GM12878 (cell line): Measurements from ENCODE around the gene MISP3. TPM values are rescaled to one million over a fixed set of nuclear protein-coding genes. Genes with fewer than 3 reads are reported as not detected.

ENCODE experiments used
- ATAC-seq: fragments of 200-7000 bp; cut with Tn5 transposase; 3 replicates; pipeline ENCODE4 v1.9.1; 2020; ENCODE audit warnings: mild to moderate bottlenecking, moderate library complexity
- BruUV-seq: library from RNA; stranded (reverse); fragments of 400-500 nt; replicated peaks from 2 replicates; lab custom pipeline; 2021; lab: Mats Ljungman, UMichigan
- CTCF ChIA-PET: fragments of 300-600 bp; sonication (Branson Sonifier 250); formaldehyde crosslinking; extraction: SDS; loops from one replicate; lab custom pipeline; 2021; ENCODE audit warnings: inconsistent platforms; lab: Yijun Ruan, JAX
- POLR2A ChIA-PET: fragments of 350-600 bp; formaldehyde crosslinking; extraction: SDS; loops from one replicate; lab custom pipeline; 2021; ENCODE audit warnings: inconsistent platforms; lab: Charles Lee
- RAD21 ChIA-PET: fragments of 300-600 bp; sonication (Branson Sonifier 250); formaldehyde crosslinking; loops from one replicate; lab custom pipeline; 2023; ENCODE audit warnings: antibody characterized with exemption; ENCODE audit not compliant: unreplicated experiment; lab: Charles Lee
- SMC1A ChIA-PET: fragments of 300-600 bp; sonication (Branson Sonifier 250); formaldehyde crosslinking; loops from one replicate; lab custom pipeline; 2023; ENCODE audit not compliant: unreplicated experiment, uncharacterized antibody; lab: Charles Lee
- DNase-seq: peaks from one replicate; pipeline ENCODE4 v3.0.0-alpha.2; 2011; ENCODE audit warnings: low read depth, low spot score
- FAIRE-seq: peaks from 3 replicates; lab custom pipeline; 2011; peaks lifted over from hg19 to GRCh38; lab: Jason Lieb, UNC
- H2AFZ ChIP-seq: 2 replicates; pipeline ENCODE4 v1.6.0; 2011; ENCODE audit warnings: low read depth, low read length, control low read depth; ENCODE audit not compliant: control insufficient read depth
- H3K27ac ChIP-seq: 2 replicates; pipeline ENCODE4 v1.5.1; 2011; ENCODE audit warnings: control low read depth; ENCODE audit not compliant: control insufficient read depth, insufficient read depth
- H3K27me3 ChIP-seq, 2 experiments: replicated peaks in 1 of 2; 2 replicates each; pipeline versions ENCODE4 v1.6.0 to v1.6.1; 2011; ENCODE audit warnings: low read length in 1 of 2; ENCODE audit not compliant: control insufficient read depth in 2 of 2, insufficient read depth in 2 of 2
- H3K36me3 ChIP-seq, 2 experiments: 2 replicates each; pipeline ENCODE4 v1.5.1; 2011; ENCODE audit warnings: low read length in 1 of 2; ENCODE audit not compliant: control insufficient read depth in 2 of 2, insufficient read depth in 2 of 2
- H3K4me1 ChIP-seq: 2 replicates; pipeline ENCODE4 v1.6.1; 2011; ENCODE audit warnings: mild to moderate bottlenecking, low read length, moderate library complexity, mixed read lengths; ENCODE audit not compliant: control insufficient read depth, insufficient read depth
- H3K4me2 ChIP-seq: 2 replicates; pipeline ENCODE4 v1.6.0; 2011; ENCODE audit warnings: control low read depth; ENCODE audit not compliant: control insufficient read depth, insufficient read depth
- H3K4me3 ChIP-seq: fragments of 200-600 bp; sonication (generic); 2 replicates; pipeline ENCODE4 v1.5.1; 2016
- H3K79me2 ChIP-seq: 2 replicates; pipeline ENCODE4 v1.6.0; 2011; ENCODE audit warnings: low read length; ENCODE audit not compliant: control insufficient read depth, insufficient read depth
- H3K9ac ChIP-seq: 2 replicates; pipeline ENCODE4 v1.8.0; 2011; ENCODE audit warnings: low read length, control low read depth, mixed read lengths; ENCODE audit not compliant: control insufficient read depth, insufficient read depth
- H3K9me3 ChIP-seq: replicated peaks from 3 replicates; pipeline ENCODE4 v1.5.1; 2011; ENCODE audit warnings: mild to moderate bottlenecking, low read length; ENCODE audit not compliant: control insufficient read depth, insufficient read depth
- H4K20me1 ChIP-seq: 2 replicates; pipeline ENCODE4 v1.6.0; 2011; ENCODE audit not compliant: control insufficient read depth, insufficient read depth
- CHD1 ChIP-seq: IDR thresholded peaks from 2 replicates; pipeline ENCODE4 v1.6.1; 2012; ENCODE audit warnings: low read depth, low read length, improper control_type of control experiment
- MEF2B ChIP-seq: fragments of 450-650 bp; IDR thresholded peaks from 2 replicates; pipeline ENCODE4 v1.6.1; 2018; ENCODE audit warnings: mild to moderate bottlenecking, moderate library complexity; ENCODE audit not compliant: partially characterized antibody, poor library complexity, severe bottlenecking
- NRF1 ChIP-seq: conservative IDR thresholded peaks from 2 replicates; pipeline ENCODE4 v1.6.1; 2011; ENCODE audit warnings: mild to moderate bottlenecking, low read depth, low read length, improper control_type of control experiment
- RCOR1 ChIP-seq: conservative IDR thresholded peaks from 2 replicates; pipeline ENCODE4 v1.6.1; 2012; ENCODE audit warnings: low read depth, low read length, improper control_type of control experiment
- SMC3 ChIP-seq: IDR thresholded peaks from 2 replicates; pipeline ENCODE4 v1.6.1; 2011; ENCODE audit warnings: low read length, improper control_type of control experiment, borderline replicate concordance
- ZNF24 ChIP-seq: fragments of 450-650 bp; IDR thresholded peaks from 2 replicates; pipeline ENCODE4 v1.6.1; 2017; ENCODE audit warnings: antibody characterized with exemption, mild to moderate bottlenecking
- WGBS: methylation state at CpG from one replicate; pipeline ENCODE4 v1.1.6; 2016; ENCODE audit warnings: low lambda C conversion rate; ENCODE audit not compliant: insufficient replicate concordance, insufficient coverage; ENCODE audit errors: missing lambda C conversion rate; 5-methylcytosine and 5-hydroxymethylcytosine counted together
- in situ Hi-C: fragments of 300-500 bp; cut with MboI; formaldehyde crosslinking; loops from 9 replicates; pipeline ENCODE4 v1.14.3; 2018; ENCODE audit warnings: mixed read lengths
- intact Hi-C: fragments of 100-400 bp; cut with micrococcal nuclease; formaldehyde crosslinking; loops from one replicate; pipeline ENCODE4 v1.14.2; 2022; ENCODE audit not compliant: unreplicated experiment
- polyA plus RNA-seq, 11 experiments: library from polyadenylated mRNA; depleted of rRNA in 4 of 11; unstranded in 6 of 11; stranded (reverse) in 5 of 11; fragments of >200 nt; fragmentation: Nextera tagmentation in 4 of 11; fragmentation: Illumina TruSeq in 1 of 11; extraction: Ambion mirVana in 4 of 11; extraction: Trizol in 1 of 11; gene quantifications; 1 replicate in 1 of 11; 2 replicates in 10 of 11; pipeline versions ENCODE4 v1.2.1 to v1.2.3, GENCODE V29; 2011 to 2016; ENCODE audit warnings: inconsistent platforms in 2 of 11, missing spikeins in 2 of 11, low read depth in 1 of 11
- total RNA-seq, 4 experiments: library from RNA; depleted of rRNA in 3 of 4; stranded (reverse); fragments of >200 nt in 3 of 4; fragmentation: Illumina TruSeq in 1 of 4; extraction: Trizol in 1 of 4; gene quantifications; 2 replicates each; pipeline versions ENCODE4 v1.2.1 to v1.2.3, GENCODE V29; 2013 to 2021

Gene MISP3
- total and polyA plus RNA-seq, 10 of the 15 experiments (the other 5 are each of a cell fraction or from before 2014, with no cell fraction given), result 0.07 to 1.4 (median 0.64) TPM

GRCh38 chr19:14039181-14039580 is 33.4 kb upstream of the MISP3 start:
- H3K4me3 ChIP-seq, result no peak overlapping the region
- DNase-seq (no peak), ATAC-seq (no peak), FAIRE-seq (no peak)
- peaks cover 15% of the 10 kb centered on the region for H3K4me1 ChIP-seq
- H3K27me3 ChIP-seq, result no peaks in the 10 kb centered on the region
- CTCF ChIA-PET, result interaction anchor here (1.2 to 1.8 kb wide), 2 partner anchors 14 to 136 kb away, joined by 4 to 5 read pairs; no protein-coding TSS in a partner anchor
- in situ Hi-C loops, result no loop called here
- WGBS, result 99% methylated on average over 7 of the region's 7 CpGs
- no peak overlapping the region for H3K9ac ChIP-seq
- peaks cover 6 to 10% of the 10 kb centered on the region in 2 experiments for H3K36me3 ChIP-seq
- H3K9me3 ChIP-seq, result no peaks in the 10 kb centered on the region
- intact Hi-C loops, result loop anchor here (10.0 kb wide), 1 partner anchor 54 kb away; no protein-coding TSS in a partner anchor
- RAD21 ChIA-PET, result interaction anchor here (1.2 kb wide), 2 partner anchors 8 to 160 kb away, joined by 3 to 5 read pairs; partner anchors contain the start of gene IL27RA
- SMC1A ChIA-PET, result interaction anchor here (1.9 kb wide), 1 partner anchor 136 kb away, joined by 5 read pairs; no protein-coding TSS in a partner anchor
- H2AFZ ChIP-seq, result no peak overlapping the region
- H3K4me2 ChIP-seq, result no peak overlapping the region
- H3K79me2 ChIP-seq, result no peaks in the 10 kb centered on the region
- BruUV-seq, result no TSS peak
- H4K20me1 ChIP-seq, result no peaks in the 10 kb centered on the region
- H3K27ac ChIP-seq, result no peak overlapping the region
- no peak for TF ChIP-seq NRF1
- no peak for TF ChIP-seq CHD1
- TF ChIP-seq ZNF24, result no peak
- TF ChIP-seq SMC3, result no peak
- TF ChIP-seq MEF2B, result no peak
- no peak for TF ChIP-seq RCOR1
- TF ChIP-seq, all 136 proteins: peak for 0
- POLR2A ChIA-PET, result interaction anchor here (1.0 kb wide), 1 partner anchor 21 kb away, joined by 4 read pairs; no protein-coding TSS in a partner anchor
